HepG2 (cell line): Measurements from ENCODE around the gene CYP2C19.

Experiments
- BRF2 ChIP-seq: sonication (generic); formaldehyde crosslinking; IDR thresholded peaks from 2 replicates; pipeline ENCODE4 v1.8.1; 2022; ENCODE audit warnings: mild to moderate bottlenecking, missing genetic modification reagents
- CTCF ChIP-seq: sonication (generic); formaldehyde crosslinking; IDR thresholded peaks from 2 replicates; pipeline ENCODE4 v1.5.0; 2020; ENCODE audit warnings: mild to moderate bottlenecking, missing genetic modification reagents, moderate library complexity
- FIP1L1 ChIP-seq: fragments of 200-400 bp; formaldehyde crosslinking; IDR thresholded peaks from 2 replicates; pipeline ENCODE4 v1.6.1; 2018; ENCODE audit warnings: low read depth, mild to moderate bottlenecking, low read length, moderate library complexity, borderline replicate concordance; ENCODE audit not compliant: insufficient read depth
- GABPA ChIP-seq, 2 experiments: IDR thresholded peaks; 2 replicates each; pipeline ENCODE4 v1.6.1; 2011 to 2016; ENCODE audit warnings: low read depth in 2 of 2, low read length in 1 of 2, missing biosample characterization in 1 of 2, missing genetic modification characterization in 1 of 2
- MYC ChIP-seq: sonication (generic); formaldehyde crosslinking; IDR thresholded peaks from 2 replicates; pipeline ENCODE4 v1.9.0; 2021; ENCODE audit warnings: missing genetic modification reagents, borderline replicate concordance
- SIN3B ChIP-seq: fragments of 150-350 bp; IDR thresholded peaks from 2 replicates; pipeline ENCODE4 v1.6.1; 2014; ENCODE audit warnings: low read length
- SRF ChIP-seq: IDR thresholded peaks from 2 replicates; pipeline ENCODE4 v1.6.1; 2011; ENCODE audit warnings: mild to moderate bottlenecking, low read depth, low read length, moderate library complexity
- TFDP1 ChIP-seq: IDR thresholded peaks from 2 replicates; pipeline ENCODE4 v1.6.1; 2016; ENCODE audit warnings: missing compliant biosample characterization, missing genetic modification reagents, borderline replicate concordance
- ZNF121 ChIP-seq: sonication (generic); formaldehyde crosslinking; IDR thresholded peaks from 2 replicates; pipeline ENCODE4 v1.5.0; 2020; ENCODE audit warnings: mild to moderate bottlenecking, missing genetic modification reagents

- TF ChIP-seq TFDP1 (CRISPR knock-in tag) (no peak), FIP1L1 (no peak), SIN3B (no peak), CTCF (CRISPR knock-in tag) (no peak), SRF (no peak), BRF2 (no peak), ZNF121 (no peak), MYC (no peak), GABPA (IDR thresholded peaks at IDR 0.05; ENCODE audit: low read depth, low read length) (no peak), GABPA (CRISPR knock-in tag; IDR thresholded peaks at IDR 0.05; ENCODE audit: low read depth) (no peak)
Measured at GRCh38 chr10:94859086-94859485, 96.6 kb downstream of the CYP2C19 start.
